Spleen (tissue), 11 donors: ENCODE measurements around the gene PCLO. TPM values are rescaled to one million over a fixed set of nuclear protein-coding genes. Genes with fewer than 3 reads are reported as not detected.
"Not testable (repeated sequence)": the region's sequence is repeated elsewhere in the genome, so short reads cannot be mapped to it uniquely, and the experiment has no call there.

Experiments
- DNase-seq: peaks from one replicate; pipeline ENCODE4 v3.0.0-alpha.2; 2020
- H3K27ac ChIP-seq, 8 donors: fragments of 200-600 bp; sonication (generic) in 7 of 8; 1 replicate in 4 of 8; 2 replicates in 4 of 8; pipeline versions ENCODE4 v1.5.0 to v1.8.0; 2016 to 2021; ENCODE audit warnings: inconsistent platforms in 4 of 8, mild to moderate bottlenecking in 4 of 8, moderate library complexity in 1 of 8
- H3K27me3 ChIP-seq, 7 donors: fragments of 200-600 bp; sonication (generic) in 6 of 7; replicated peaks in 1 of 7; 1 replicate in 4 of 7; 2 replicates in 3 of 7; pipeline versions ENCODE4 v1.5.0 to v1.8.0; 2016 to 2021; ENCODE audit warnings: inconsistent platforms in 3 of 7, mild to moderate bottlenecking in 1 of 7
- H3K36me3 ChIP-seq, 6 donors: fragments of 200-600 bp; sonication (generic) in 5 of 6; 1 replicate in 4 of 6; 2 replicates in 2 of 6; pipeline versions ENCODE4 v1.5.0 to v1.8.0; 2016 to 2021; ENCODE audit warnings: inconsistent platforms in 2 of 6
- H3K4me1 ChIP-seq, 6 donors: fragments of 200-600 bp; sonication (generic) in 5 of 6; 1 replicate in 3 of 6; 2 replicates in 3 of 6; pipeline versions ENCODE4 v1.5.0 to v1.8.0; 2016 to 2021; ENCODE audit warnings: inconsistent platforms in 3 of 6
- H3K4me3 ChIP-seq, 8 donors: fragments of 200-600 bp; sonication (generic) in 7 of 8; 1 replicate in 4 of 8; 2 replicates in 4 of 8; pipeline versions ENCODE4 v1.5.0 to v1.8.0; 2016 to 2021; ENCODE audit warnings: inconsistent platforms in 4 of 8, mild to moderate bottlenecking in 4 of 8, moderate library complexity in 2 of 8
- H3K9me3 ChIP-seq, 8 donors: fragments of 200-600 bp; sonication (generic) in 7 of 8; 1 replicate in 4 of 8; 2 replicates in 4 of 8; pipeline versions ENCODE4 v1.5.0 to v1.8.0; 2016 to 2021; ENCODE audit warnings: inconsistent platforms in 4 of 8
- CTCF ChIP-seq, 11 experiments: fragments of 200-600 bp in 7 of 11; fragments of 450-650 bp in 4 of 11; sonication (generic) in 4 of 11; IDR thresholded peaks in 8 of 11; conservative IDR thresholded peaks in 3 of 11; 1 replicate in 7 of 11; 2 replicates in 4 of 11; pipeline versions ENCODE4 v1.4.0 to v1.8.0; 2016 to 2021; ENCODE audit warnings: antibody characterized with exemption in 11 of 11, inconsistent platforms in 4 of 11, mild to moderate bottlenecking in 1 of 11
- POLR2A ChIP-seq, 3 donors: fragments of 450-650 bp; IDR thresholded peaks; one replicate each; pipeline ENCODE4 v1.5.1; 2017; ENCODE audit warnings: antibody characterized with exemption in 3 of 3, mild to moderate bottlenecking in 1 of 3
- POLR2AphosphoS5 ChIP-seq, 3 donors: sonication (generic); formaldehyde crosslinking; IDR thresholded peaks; one replicate each; pipeline ENCODE4 v1.5.1; 2017; ENCODE audit warnings: antibody characterized with exemption in 3 of 3
- WGBS, 5 donors: extraction: QIAGEN DNeasy Blood & Tissue Kit in 3 of 5; methylation state at CpG; one replicate each; pipeline versions ENCODE4 v1.1.5 to v1.1.7; 2013 to 2018; 5-methylcytosine and 5-hydroxymethylcytosine counted together
- intact Hi-C: fragments of 100-400 bp; cut with DNase I; formaldehyde crosslinking; loops from one replicate; pipeline ENCODE4 v1.15.0; 2023; ENCODE audit warnings: low total_unique reads
- polyA plus RNA-seq, 3 donors: library from polyadenylated mRNA; stranded (reverse); fragments of 200-250 nt; gene quantifications; one replicate each; pipeline ENCODE4 v1.2.1, GENCODE V29; 2013
- small RNA-seq, 4 donors: library from RNA; depleted of rRNA; stranded (forward); fragments of <200 nt; gene quantifications; one replicate each; pipeline ENCODE3, GENCODE V24; 2016
- total RNA-seq, 7 donors: library from RNA; depleted of rRNA in 3 of 7; stranded (reverse); fragments of >200 nt in 3 of 7; fragmentation: NEBNext Ultra II Directional in 4 of 7; extraction: Animal tissue kit (Norgen Biotek cat#: 25700) in 4 of 7; gene quantifications; one replicate each; pipeline versions ENCODE4 v1.1.0 to v1.2.1, GENCODE V29; 2016 to 2021
- donor health status: healthy with polysubstance abuse.
- donor health status: DM: no; HTN: no; CAD: no; lungs with moderate emphysema.
- donor health status: DM: no; HTN: no; CAD: no.
- donor health status: Bipolar disorder and iron deficiency.
- donor health status: healthy.
- donor health status: DM: no; HTN: no; CAD: no.
- donor health status: DM: yes; HTN: yes; CAD: no.

The PCLO gene
- total and polyA plus RNA-seq, 10 donors, result 0.05 to 9.9 (median 1.8) TPM

GRCh38 chr7:82714883-82715282, 447.8 kb downstream of the PCLO start:
- Histone ChIP-seq H3K4me1 (no peaks in the 10 kb centered on the region), H3K27me3 (no peaks in the 10 kb centered on the region), H3K9me3 (no peaks in the 10 kb centered on the region), H3K27ac (no peak overlapping the region), H3K4me3 (no peak overlapping the region), H3K36me3 (no peaks in the 10 kb centered on the region)
- DNase-seq, result no peak
- intact Hi-C loops, result no loop called here
- 75 to 93% (median 86%) methylated on average over 2 of the region's 2 CpGs for WGBS, 5 donors
- TF ChIP-seq CTCF (IDR thresholded peaks at IDR 0.05 in 8 of 11, conservative IDR thresholded peaks at IDR 0.05 in 3 of 11), result no peak
- no peak for TF ChIP-seq POLR2AphosphoS5 (IDR thresholded peaks at IDR 0.05)
- no peak for TF ChIP-seq POLR2A (IDR thresholded peaks at IDR 0.05)

GRCh38 chr7:82713506-82713905, 449.2 kb downstream of the PCLO start:
- H3K9me3 ChIP-seq, result no peaks in the 10 kb centered on the region
- H3K27ac ChIP-seq, result no peak overlapping the region
- no peaks in the 10 kb centered on the region for H3K4me1 ChIP-seq
- intact Hi-C loops, result no loop called here
- WGBS, 5 donors, result 74 to 84% (median 75%) methylated on average over 2 of the region's 2 CpGs
- no peak overlapping the region for H3K4me3 ChIP-seq
- H3K27me3 ChIP-seq, result no peaks in the 10 kb centered on the region
- no peaks in the 10 kb centered on the region for H3K36me3 ChIP-seq
- DNase-seq, result no peak
- TF ChIP-seq POLR2A (IDR thresholded peaks at IDR 0.05) (no peak), CTCF (IDR thresholded peaks at IDR 0.05 in 8 of 11, conservative IDR thresholded peaks at IDR 0.05 in 3 of 11) (no peak), POLR2AphosphoS5 (IDR thresholded peaks at IDR 0.05) (no peak)

- DNase-seq, H3K36me3 ChIP-seq, H3K27me3 ChIP-seq, H3K4me1 ChIP-seq, H3K27ac ChIP-seq, H3K9me3 ChIP-seq, H3K4me3 ChIP-seq, intact Hi-C loops: not testable (repeated sequence)
- WGBS, 5 donors, result 73 to 94% (median 86%) methylated on average over 1 of the region's 1 CpG
These were observed 456.3 kb downstream of the PCLO start for GRCh38 chr7:82706344-82706743.

GRCh38 chr7:82705517-82706260, 457.0 kb downstream of the PCLO start:
- Histone ChIP-seq H3K27me3 (no peaks in the 10 kb centered on the region), H3K4me3 (no peak overlapping the region), H3K27ac (no peak overlapping the region), H3K36me3 (no peaks in the 10 kb centered on the region), H3K9me3 (no peaks in the 10 kb centered on the region), H3K4me1 (no peaks in the 10 kb centered on the region)
- DNase-seq, result no peak
- intact Hi-C loops, result no loop called here
- TF ChIP-seq POLR2A (IDR thresholded peaks at IDR 0.05), result no peak
- 22 to 35% (median 28%) methylated on average over 2 of the region's 2 CpGs for WGBS, 5 donors

GRCh38 chr7:82704121-82704520, 458.6 kb downstream of the PCLO start:
- intact Hi-C loops, result no loop called here
- TF ChIP-seq CTCF (IDR thresholded peaks at IDR 0.05 in 8 of 11, conservative IDR thresholded peaks at IDR 0.05 in 3 of 11) (no peak), POLR2A (IDR thresholded peaks at IDR 0.05) (no peak), POLR2AphosphoS5 (IDR thresholded peaks at IDR 0.05) (no peak)

More at GRCh38 chr7:82704121-82704520, 458.6 kb downstream of the PCLO start:
- no peaks in the 10 kb centered on the region for H3K4me1 ChIP-seq
- no peak overlapping the region for H3K27ac ChIP-seq
- H3K27me3 ChIP-seq, result no peaks in the 10 kb centered on the region
- H3K4me3 ChIP-seq, result no peak overlapping the region
- H3K9me3 ChIP-seq, result no peaks in the 10 kb centered on the region
- no peaks in the 10 kb centered on the region for H3K36me3 ChIP-seq
- no peak for DNase-seq

Small RNA genes lying within 50 kb of the gene (small RNA-seq; reads per million reads assigned to genes)
- gene RNA5SP235, result 0 to 0.15 (median 0.10) reads per million in 4 donors
